HepG2 (cell line): ENCODE results near the gene HORMAD2. TPM values are rescaled to one million over a fixed set of nuclear protein-coding genes. Genes with fewer than 3 reads are reported as not detected.

Source experiments
- ATAC-seq: fragments of 200-7000 bp; cut with Tn5 transposase; 3 replicates; pipeline ENCODE4 v1.9.1; 2020; ENCODE audit warnings: mild to moderate bottlenecking, moderate library complexity
- BruUV-seq: library from RNA; stranded (reverse); fragments of 400-500 nt; replicated peaks from 2 replicates; lab custom pipeline; 2021; lab: Mats Ljungman, UMichigan
- CTCF ChIA-PET: fragments of 300-600 bp; formaldehyde crosslinking; extraction: SDS; loops from one replicate; lab custom pipeline; 2021; ENCODE audit warnings: low total read pairs, inconsistent platforms, low intra/inter-chr PET ratio; lab: Yijun Ruan, JAX
- POLR2A ChIA-PET: fragments of 350-600 bp; sonication (Branson Sonifier 250); formaldehyde crosslinking; loops from one replicate; lab custom pipeline; 2020; ENCODE audit warnings: antibody characterized with exemption, inconsistent platforms; lab: Yijun Ruan, JAX
- DNase-seq: peaks from one replicate; pipeline ENCODE4 v3.0.0-alpha.2; 2015; ENCODE audit warnings: low spot score
- FAIRE-seq: peaks from 3 replicates; lab custom pipeline; 2011; peaks lifted over from hg19 to GRCh38; lab: Jason Lieb, UNC
- H2AFZ ChIP-seq: one replicate; pipeline ENCODE4 v1.6.1; 2011; ENCODE audit warnings: low read length, inconsistent platforms
- H3K27ac ChIP-seq: fragments of 300-600 bp; 3 replicates; pipeline ENCODE4 v1.8.0; 2011; ENCODE audit warnings: mixed run types, mild to moderate bottlenecking, mixed read lengths, low read length, inconsistent platforms; ENCODE audit not compliant: insufficient read depth; ENCODE audit errors: extremely low read length
- H3K27me3 ChIP-seq, 2 experiments: fragments of 200-600 bp in 1 of 2; 2 replicates in 1 of 2; 3 replicates in 1 of 2; pipeline versions ENCODE4 v1.6.0 to v1.8.0; 2011; ENCODE audit warnings: low read length in 2 of 2, mild to moderate bottlenecking in 2 of 2, moderate library complexity in 2 of 2, inconsistent platforms in 1 of 2; ENCODE audit not compliant: insufficient read depth in 2 of 2, control insufficient read depth in 1 of 2
- H3K36me3 ChIP-seq, 2 experiments: fragments of 200-600 bp in 1 of 2; replicated peaks in 1 of 2; 2 replicates in 1 of 2; 3 replicates in 1 of 2; pipeline versions ENCODE4 v1.5.1 to v1.8.0; 2011; ENCODE audit warnings: low read length in 2 of 2, inconsistent platforms in 1 of 2; ENCODE audit not compliant: insufficient read depth in 2 of 2, control insufficient read depth in 1 of 2
- H3K4me1 ChIP-seq: 2 replicates; pipeline ENCODE4 v1.5.1; 2012; ENCODE audit warnings: low read length, inconsistent platforms; ENCODE audit not compliant: insufficient read depth
- H3K4me2 ChIP-seq: 2 replicates; pipeline ENCODE4 v1.6.0; 2011; ENCODE audit warnings: low read depth, low read length, inconsistent platforms
- H3K4me3 ChIP-seq, 3 experiments: fragments of 200-600 bp in 1 of 3; sonication (generic), shearing (Covaris generic) in 1 of 3; replicated peaks in 1 of 3; 2 replicates each; pipeline ENCODE4 v1.5.1; 2011 to 2016; ENCODE audit warnings: low read length in 3 of 3, inconsistent platforms in 2 of 3, low read depth in 2 of 3, mild to moderate bottlenecking in 2 of 3, control low read depth in 1 of 3, mixed read lengths in 1 of 3; ENCODE audit not compliant: insufficient read depth in 1 of 3
- H3K79me2 ChIP-seq: one replicate; pipeline ENCODE4 v1.6.1; 2011; ENCODE audit warnings: low read length, inconsistent platforms; ENCODE audit not compliant: insufficient read depth
- H3K9ac ChIP-seq: 2 replicates; pipeline ENCODE4 v1.6.0; 2011; ENCODE audit warnings: mild to moderate bottlenecking, low read depth, low read length, inconsistent platforms; ENCODE audit not compliant: insufficient read depth
- H3K9me3 ChIP-seq: 2 replicates; pipeline ENCODE4 v1.5.1; 2012; ENCODE audit warnings: mild to moderate bottlenecking, low read length
- H4K20me1 ChIP-seq: 2 replicates; pipeline ENCODE4 v1.6.0; 2011; ENCODE audit warnings: inconsistent platforms, mild to moderate bottlenecking, low read length, moderate library complexity; ENCODE audit not compliant: insufficient read depth
- CHD2 ChIP-seq: IDR thresholded peaks from 2 replicates; pipeline ENCODE4 v1.6.1; 2011; ENCODE audit warnings: low read depth, low read length, improper control_type of control experiment
- STAG1 ChIP-seq: sonication (generic); formaldehyde crosslinking; IDR thresholded peaks from 2 replicates; pipeline ENCODE4 v1.4.0; 2020; ENCODE audit warnings: missing genetic modification reagents
- ZBTB8A ChIP-seq: sonication (generic); formaldehyde crosslinking; IDR thresholded peaks from 2 replicates; pipeline ENCODE4 v1.4.0; 2020; ENCODE audit warnings: mild to moderate bottlenecking, low read depth, missing genetic modification reagents, borderline replicate concordance
- ZFX ChIP-seq: sonication (generic); formaldehyde crosslinking; IDR thresholded peaks from 2 replicates; pipeline ENCODE4 v1.4.0; 2020; ENCODE audit warnings: mild to moderate bottlenecking, low read depth, missing genetic modification reagents, moderate library complexity
- in situ Hi-C: cut with HindIII; loops from 2 replicates; pipeline ENCODE4 v1.10.0; 2017; ENCODE audit warnings: low pct_unique_long_range_greater_than_20kb; ENCODE audit not compliant: extremely low pct_ligation_motif_present
- intact Hi-C: fragments of 100-400 bp; cut with micrococcal nuclease; formaldehyde crosslinking; loops from one replicate; pipeline ENCODE4 v1.10.0; 2022; ENCODE audit not compliant: unreplicated experiment
- polyA plus RNA-seq, 8 experiments: library from polyadenylated mRNA; depleted of rRNA in 3 of 8; stranded (reverse) in 7 of 8; unstranded in 1 of 8; fragments of >200 nt; fragmentation: Illumina TruSeq in 4 of 8; extraction: Trizol in 4 of 8; gene quantifications; 2 replicates each; pipeline versions ENCODE4 v1.2.1 to v1.2.3, GENCODE V29; 2011 to 2016; ENCODE audit warnings: low read depth in 4 of 8, missing spikeins in 1 of 8, mixed read lengths in 1 of 8; ENCODE audit not compliant: insufficient read depth in 1 of 8
- total RNA-seq, 5 experiments: library from RNA; depleted of rRNA; stranded (reverse); fragments of >200 nt; fragmentation: Illumina TruSeq; extraction: Trizol; gene quantifications; 2 replicates each; pipeline ENCODE4 v1.2.3, GENCODE V29; 2016; ENCODE audit warnings: low read depth in 1 of 5

Gene HORMAD2
- total and polyA plus RNA-seq, 2 of the 13 experiments (the other 11 are each of a cell fraction or from before 2014, with no cell fraction given), result not detected

- Histone ChIP-seq H3K9ac (no peak overlapping the region), H3K4me2 (no peak overlapping the region), H2AFZ (no peak overlapping the region), H3K27me3 (no peaks in the 10 kb centered on the region), H3K4me1 (peaks cover 79% of the 10 kb centered on the region), H3K4me3 (no peak overlapping the region), H3K36me3 (no peaks in the 10 kb centered on the region), H3K27ac (no peak overlapping the region), H3K9me3 (no peaks in the 10 kb centered on the region), H3K79me2 (no peaks in the 10 kb centered on the region), H4K20me1 (no peaks in the 10 kb centered on the region)
- ATAC-seq (no peak), FAIRE-seq (no peak), DNase-seq (no peak)
- POLR2A ChIA-PET, result no interaction called here
- CTCF ChIA-PET, result no interaction called here
- no TSS peak for BruUV-seq
- intact Hi-C loops (no loop called here), in situ Hi-C loops (no loop called here)
- TF ChIP-seq ZBTB8A (CRISPR knock-in tag) (no peak), STAG1 (CRISPR knock-in tag) (no peak)
Observed at GRCh38 chr22:30185549-30185948, 105.3 kb downstream of the HORMAD2 start.

GRCh38 chr22:30186041-30186440, 105.8 kb downstream of the HORMAD2 start:
- BruUV-seq, result no TSS peak
- peaks cover 82% of the 10 kb centered on the region for H3K4me1 ChIP-seq
- no peak overlapping the region for H3K9ac ChIP-seq
- H3K36me3 ChIP-seq, result no peaks in the 10 kb centered on the region
- POLR2A ChIA-PET, result no interaction called here
- no peak overlapping the region for H3K4me3 ChIP-seq
- H2AFZ ChIP-seq, result no peak overlapping the region
- H3K79me2 ChIP-seq, result no peaks in the 10 kb centered on the region
- intact Hi-C loops (no loop called here), in situ Hi-C loops (no loop called here)
- no peaks in the 10 kb centered on the region for H3K9me3 ChIP-seq
- no peak for ATAC-seq
- TF ChIP-seq CHD2, result no peak
- no peak for TF ChIP-seq ZFX (CRISPR knock-in tag)
- no peak for DNase-seq
- FAIRE-seq, result no peak
- H4K20me1 ChIP-seq, result no peaks in the 10 kb centered on the region
- H3K27ac ChIP-seq, result no peak overlapping the region
- H3K4me2 ChIP-seq, result no peak overlapping the region
- no peaks in the 10 kb centered on the region for H3K27me3 ChIP-seq
- CTCF ChIA-PET, result no interaction called here
